ENCODE data around the gene COL16A1. TPM values are rescaled to one million over a fixed set of nuclear protein-coding genes. Genes with fewer than 3 reads are reported as not detected.
A peak's percentile ranks its signal among the peaks of the same experiment; 100 is the strongest.

COL16A1 gene
- total RNA-seq, 5 donors from 2014 or later (not counting 1 experiment from before 2014, with no cell fraction given) = 0.41 to 0.67 (median 0.59) TPM; not detected in 2

DNA sequence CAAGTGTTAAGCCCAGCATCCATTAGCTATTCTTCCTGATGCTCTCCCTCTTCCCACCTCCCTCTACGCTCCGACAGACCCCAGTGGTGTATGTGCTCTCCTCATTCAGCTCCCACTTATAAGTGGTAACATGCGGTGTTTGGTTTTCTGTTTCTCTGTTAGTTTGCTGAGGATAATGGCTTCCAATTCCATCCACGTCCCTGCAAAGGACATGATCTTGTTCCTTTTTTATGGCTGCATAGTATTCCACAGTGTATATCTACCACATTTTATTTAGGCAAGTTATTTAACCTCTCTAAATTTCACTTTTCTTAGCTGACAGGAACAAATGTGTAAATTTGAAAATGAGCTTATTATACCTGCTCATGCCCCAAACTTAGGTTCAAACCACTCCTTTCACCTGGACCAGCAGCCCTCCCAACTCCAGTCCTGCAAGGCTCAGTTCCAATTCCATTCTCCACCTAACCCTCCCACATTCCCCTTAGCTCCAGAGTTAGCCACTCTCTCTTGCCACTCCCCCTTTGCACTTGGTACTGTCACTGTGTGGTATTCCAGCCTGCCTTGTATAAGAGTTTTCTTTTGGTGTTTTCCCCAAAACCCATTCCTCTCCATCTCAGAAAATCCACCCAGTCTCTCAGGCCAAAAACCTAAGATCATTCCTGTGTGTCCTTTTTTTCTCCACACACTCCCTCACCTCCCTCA is 57.4 kb downstream of the COL16A1 start:
- no peak for DNase-seq

DNA sequence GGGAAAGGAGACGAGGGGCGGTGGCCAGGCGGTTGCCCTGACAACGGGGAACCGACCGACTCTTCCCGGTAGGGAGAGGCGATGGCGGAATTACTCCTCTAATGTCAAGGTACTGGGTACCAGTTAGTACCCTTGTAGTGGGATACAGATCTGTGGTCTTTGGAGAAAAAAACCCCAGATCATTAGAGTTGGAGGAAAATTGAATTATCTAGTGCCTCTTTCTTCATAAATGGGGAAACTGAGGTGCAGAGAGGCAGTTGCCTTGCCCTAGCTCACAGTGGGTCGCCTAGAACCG is 58.6 kb downstream of the COL16A1 start:
- Histone ChIP-seq H3K4me3 (ENCODE audit: control insufficient read depth in 1 of 2, extremely low read depth in 1 of 2, low read length in 1 of 2) (peak overlapping the region; percentile 97 to 99), H3K4me1 (ENCODE audit: control insufficient read depth in 1 of 2, extremely low read depth in 1 of 2, insufficient read depth in 2 of 2, low read length in 2 of 2) (peaks cover 16 to 31% of the 10 kb centered on the region in 2 experiments), H3K36me3 (ENCODE audit: control insufficient read depth in 2 of 2, extremely low read depth in 1 of 2, insufficient read depth in 1 of 2, low read length in 1 of 2) (peaks cover 0 to 5% of the 10 kb centered on the region in 2 donors), H3K27me3 (replicated peaks in 1 of 2; ENCODE audit: control insufficient read depth in 2 of 2, extremely low read depth in 1 of 2, insufficient read depth in 2 of 2, low read length in 1 of 2) (no peaks in the 10 kb centered on the region), H3K9me3 (no peaks in the 10 kb centered on the region), H3K27ac (ENCODE audit: low read length) (peak overlapping the region; percentile 99)
- peak overlapping the region; percentile 99 to 100 for H3K27ac Mint-ChIP-seq
- peaks cover 34 to 47% (median 44%) of the 10 kb centered on the region in 3 donors for H3K4me1 Mint-ChIP-seq
- CTCF ChIA-PET = interaction anchor here in 1 of 2 donors (0.8 to 1.2 kb wide), 5 partner anchors 15 to 464 kb away, joined by 3 to 7 read pairs (median 3); no protein-coding TSS in a partner anchor
- POLR2A ChIA-PET = interaction anchor here (0.6 to 0.8 kb wide), 10 partner anchors 9 to 913 kb away, joined by 3 to 8 read pairs (median 3); no protein-coding TSS in a partner anchor
- 7% methylated on average over 4 of the region's 11 CpGs for WGBS (ENCODE audit: insufficient coverage)
- no peaks in the 10 kb centered on the region for H3K9me3 Mint-ChIP-seq
- no peak for DNase-seq
- ATAC-seq (replicated peaks in 1 of 4) = no peak
- peak overlapping the region; percentile 94 to 100 (median 98) for H3K4me3 Mint-ChIP-seq
- no peaks in the 10 kb centered on the region for H3K36me3 Mint-ChIP-seq
- H3K27me3 Mint-ChIP-seq = no peaks in the 10 kb centered on the region

More for the DNA sequence above, 57.4 kb downstream of the COL16A1 start:
- no peaks in the 10 kb centered on the region for H3K27me3 ChIP-seq (replicated peaks in 1 of 2; ENCODE audit: control insufficient read depth in 2 of 2, extremely low read depth in 1 of 2, insufficient read depth in 2 of 2, low read length in 1 of 2)
- no CpG with 5 or more reads among the region's 4 CpGs for WGBS (ENCODE audit: insufficient coverage)
- no peaks in the 10 kb centered on the region for H3K9me3 Mint-ChIP-seq
- no peak overlapping the region for H3K27ac Mint-ChIP-seq
- peak overlapping the region; percentile 40 to 98 (median 94) for H3K4me3 Mint-ChIP-seq
- ChIA-PET POLR2A (interaction anchor here in 1 of 2 donors (0.6 kb wide), 1 partner anchor 86 kb away, joined by 3 read pairs; no protein-coding TSS in a partner anchor), CTCF (interaction anchor here in 1 of 2 donors (1.4 kb wide), 1 partner anchor 114 kb away, joined by 3 read pairs; no protein-coding TSS in a partner anchor)
- H3K36me3 Mint-ChIP-seq = no peaks in the 10 kb centered on the region
- no peak for ATAC-seq (replicated peaks in 1 of 4)
- no peak overlapping the region for H3K27ac ChIP-seq (ENCODE audit: low read length)
- no peaks in the 10 kb centered on the region for H3K27me3 Mint-ChIP-seq
- peaks cover 16 to 26% of the 10 kb centered on the region in 2 experiments for H3K4me1 ChIP-seq (ENCODE audit: control insufficient read depth in 1 of 2, extremely low read depth in 1 of 2, insufficient read depth in 2 of 2, low read length in 2 of 2)
- H3K4me1 Mint-ChIP-seq = peaks cover 34 to 47% (median 44%) of the 10 kb centered on the region in 3 donors
- H3K9me3 ChIP-seq = no peaks in the 10 kb centered on the region
- no peaks in the 10 kb centered on the region for H3K36me3 ChIP-seq (ENCODE audit: control insufficient read depth in 2 of 2, extremely low read depth in 1 of 2, insufficient read depth in 1 of 2, low read length in 1 of 2)
- H3K4me3 ChIP-seq (ENCODE audit: control insufficient read depth in 1 of 2, extremely low read depth in 1 of 2, low read length in 1 of 2) = no peak overlapping the region

DNA sequence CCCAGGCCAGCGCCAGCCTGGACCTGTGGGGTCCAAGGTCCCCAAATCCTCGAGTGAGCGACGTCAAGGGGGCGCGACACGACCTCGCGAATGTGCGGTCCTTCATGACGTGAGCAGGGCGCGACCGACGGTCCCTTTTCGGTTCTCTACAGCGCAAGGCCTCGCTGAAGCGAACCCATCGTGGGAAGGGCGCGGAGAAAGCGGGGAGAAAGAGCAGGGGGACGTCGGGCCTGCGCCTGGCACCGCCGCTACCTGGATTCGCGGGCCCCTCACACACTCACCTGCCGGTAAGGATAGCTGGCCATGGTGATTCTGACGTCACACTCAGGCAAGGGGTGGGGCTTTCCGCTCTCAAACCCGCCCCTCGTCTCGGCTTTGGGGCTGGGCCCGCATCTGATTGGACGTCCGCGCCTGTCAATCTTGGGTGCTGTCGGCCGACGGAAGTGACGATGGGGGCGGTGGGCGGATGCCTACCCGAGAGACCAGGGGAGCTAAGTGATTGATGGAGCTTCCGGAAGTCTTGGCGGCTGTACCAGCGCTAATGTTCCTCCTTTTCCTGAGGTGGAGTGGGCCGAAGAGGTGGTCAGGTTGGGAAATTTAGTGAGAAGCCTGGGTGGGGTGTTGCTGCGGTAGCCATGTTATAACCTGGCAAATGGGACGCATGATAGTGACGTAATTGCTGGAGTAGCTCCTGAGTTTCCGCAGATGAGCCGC is 59.1 kb downstream of the COL16A1 start, which contains the start of gene PEF1:
TSS of gene PEF1 (minus strand) at position 317 of the 714 bp plus-strand sequence. CDS start at position 305, 12 bp downstream.
- Histone ChIP-seq H3K36me3 (ENCODE audit: control insufficient read depth in 2 of 2, extremely low read depth in 1 of 2, insufficient read depth in 1 of 2, low read length in 1 of 2) (peaks cover 0 to 7% of the 10 kb centered on the region in 2 donors), H3K27me3 (replicated peaks in 1 of 2; ENCODE audit: control insufficient read depth in 2 of 2, extremely low read depth in 1 of 2, insufficient read depth in 2 of 2, low read length in 1 of 2) (no peaks in the 10 kb centered on the region), H3K9me3 (no peaks in the 10 kb centered on the region), H3K27ac (ENCODE audit: low read length) (peak within 1 kb of the TSS; percentile 99), H3K4me1 (ENCODE audit: control insufficient read depth in 1 of 2, extremely low read depth in 1 of 2, insufficient read depth in 2 of 2, low read length in 2 of 2) (peaks cover 16 to 31% of the 10 kb centered on the region in 2 experiments), H3K4me3 (ENCODE audit: control insufficient read depth in 1 of 2, extremely low read depth in 1 of 2, low read length in 1 of 2) (peak within 1 kb of the TSS; percentile 97 to 99)
- WGBS (ENCODE audit: insufficient coverage) = 0% methylated on average over 52 of the region's 56 CpGs
- Mint-ChIP-seq H3K4me3 (peak within 1 kb of the TSS; percentile 94 to 100 (median 98)), H3K27ac (peak within 1 kb of the TSS; percentile 99 to 100), H3K27me3 (no peaks in the 10 kb centered on the region), H3K9me3 (no peaks in the 10 kb centered on the region), H3K36me3 (no peaks in the 10 kb centered on the region), H3K4me1 (peaks cover 34 to 47% (median 44%) of the 10 kb centered on the region in 3 donors)
- ATAC-seq (replicated peaks in 1 of 4) (peak; percentile 91 to 96 (median 94)), DNase-seq (peak; percentile 96 to 100 (median 99))
- CTCF ChIA-PET = interaction anchor here in 1 of 2 donors (0.8 to 1.2 kb wide), 5 partner anchors 16 to 464 kb away, joined by 3 to 7 read pairs (median 3); no protein-coding TSS in a partner anchor
- POLR2A ChIA-PET = interaction anchor here (0.6 to 1.1 kb wide), 11 partner anchors 9 to 913 kb away, joined by 3 to 8 read pairs (median 3); no protein-coding TSS in a partner anchor

DNA sequence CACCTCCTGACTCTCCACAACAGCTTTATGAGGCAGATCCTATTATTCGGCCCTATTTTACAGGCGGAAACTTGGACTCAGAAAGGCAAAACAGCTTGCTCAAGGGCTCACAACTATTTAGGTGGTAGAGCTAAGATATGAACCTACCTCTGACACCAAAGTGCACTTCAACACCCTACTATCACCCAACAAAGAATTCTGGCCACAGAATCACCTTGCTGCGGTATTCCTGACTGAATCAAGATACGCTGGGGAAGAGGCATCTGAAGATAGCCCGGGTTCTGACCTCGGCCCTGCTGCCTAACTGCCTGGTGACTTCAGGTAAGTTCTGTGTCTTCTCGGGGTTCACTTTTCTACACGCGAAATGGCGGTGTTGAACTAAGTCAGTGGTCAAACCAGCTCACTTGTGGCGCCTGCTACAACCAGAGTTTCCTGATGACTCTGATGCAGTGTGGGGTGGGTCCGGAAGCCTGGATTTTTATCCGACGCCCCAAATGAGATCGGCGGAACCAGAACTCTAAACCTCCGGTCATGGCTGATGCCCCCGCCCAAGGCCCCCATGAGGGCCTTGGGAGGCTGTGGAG is 59.7 kb downstream of the COL16A1 start:
- Histone ChIP-seq H3K27ac (ENCODE audit: low read length) (peak overlapping the region; percentile 99), H3K36me3 (ENCODE audit: control insufficient read depth in 2 of 2, extremely low read depth in 1 of 2, insufficient read depth in 1 of 2, low read length in 1 of 2) (peaks cover 0 to 7% of the 10 kb centered on the region in 2 donors), H3K4me1 (ENCODE audit: control insufficient read depth in 1 of 2, extremely low read depth in 1 of 2, insufficient read depth in 2 of 2, low read length in 2 of 2) (peaks cover 16 to 38% of the 10 kb centered on the region in 2 experiments), H3K9me3 (no peaks in the 10 kb centered on the region), H3K27me3 (replicated peaks in 1 of 2; ENCODE audit: control insufficient read depth in 2 of 2, extremely low read depth in 1 of 2, insufficient read depth in 2 of 2, low read length in 1 of 2) (no peaks in the 10 kb centered on the region), H3K4me3 (ENCODE audit: control insufficient read depth in 1 of 2, extremely low read depth in 1 of 2, low read length in 1 of 2) (peak overlapping the region; percentile 97 to 99)
- WGBS (ENCODE audit: insufficient coverage) = 0% methylated on average over 16 of the region's 18 CpGs
- Mint-ChIP-seq H3K4me3 (peak overlapping the region; percentile 94 to 100 (median 98)), H3K4me1 (peaks cover 34 to 47% (median 44%) of the 10 kb centered on the region in 3 donors), H3K9me3 (no peaks in the 10 kb centered on the region), H3K27ac (peak overlapping the region; percentile 99 to 100), H3K27me3 (no peaks in the 10 kb centered on the region), H3K36me3 (no peaks in the 10 kb centered on the region)
- POLR2A ChIA-PET = interaction anchor here (0.6 to 1.1 kb wide), 5 partner anchors 9 to 900 kb away, joined by 3 to 6 read pairs (median 3); no protein-coding TSS in a partner anchor
- CTCF ChIA-PET = interaction anchor here (0.6 to 1.2 kb wide), 4 partner anchors 28 to 145 kb away, joined by 3 to 7 read pairs (median 3); no protein-coding TSS in a partner anchor
- DNase-seq (no peak), ATAC-seq (replicated peaks in 1 of 4) (peak; percentile 37 to 48 (median 42))

DNA sequence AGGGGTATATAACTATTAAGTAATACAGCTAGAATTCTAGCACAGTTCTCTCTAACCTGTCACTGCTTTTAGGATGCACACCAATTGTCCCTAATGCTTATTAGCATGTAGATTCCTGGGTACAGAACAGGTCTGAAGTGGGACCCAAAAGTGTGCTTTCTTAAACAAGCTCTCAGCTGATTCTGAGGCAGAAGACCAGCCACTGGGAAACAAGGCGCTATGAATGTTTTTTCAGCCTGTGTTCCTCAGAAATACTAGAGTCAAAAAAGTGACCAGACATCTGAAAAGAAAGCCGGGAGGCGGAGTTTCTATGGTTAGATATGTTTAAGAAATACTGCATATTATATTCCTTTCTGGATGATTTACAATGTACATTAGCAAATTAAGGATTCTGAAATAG is 60.9 kb downstream of the COL16A1 start:
- Mint-ChIP-seq H3K27ac (no peak overlapping the region), H3K36me3 (no peaks in the 10 kb centered on the region), H3K9me3 (no peaks in the 10 kb centered on the region), H3K4me1 (peaks cover 34 to 49% (median 44%) of the 10 kb centered on the region in 3 donors), H3K4me3 (peak overlapping the region in 2 of 3 donors; percentile 94 to 100), H3K27me3 (no peaks in the 10 kb centered on the region)
- ChIA-PET POLR2A (interaction anchor here in 1 of 2 donors (1.1 kb wide), 1 partner anchor 47 kb away, joined by 3 read pairs; no protein-coding TSS in a partner anchor), CTCF (no interaction called here)
- DNase-seq (no peak), ATAC-seq (replicated peaks in 1 of 4) (no peak)
- no CpG with 5 or more reads among the region's 3 CpGs for WGBS (ENCODE audit: insufficient coverage)
- Histone ChIP-seq H3K27ac (ENCODE audit: low read length) (no peak overlapping the region), H3K4me3 (ENCODE audit: control insufficient read depth in 1 of 2, extremely low read depth in 1 of 2, low read length in 1 of 2) (no peak overlapping the region), H3K36me3 (ENCODE audit: control insufficient read depth in 2 of 2, extremely low read depth in 1 of 2, insufficient read depth in 1 of 2, low read length in 1 of 2) (peaks cover 0 to 8% of the 10 kb centered on the region in 2 donors), H3K9me3 (no peaks in the 10 kb centered on the region), H3K27me3 (replicated peaks in 1 of 2; ENCODE audit: control insufficient read depth in 2 of 2, extremely low read depth in 1 of 2, insufficient read depth in 2 of 2, low read length in 1 of 2) (no peaks in the 10 kb centered on the region), H3K4me1 (ENCODE audit: control insufficient read depth in 1 of 2, extremely low read depth in 1 of 2, insufficient read depth in 2 of 2, low read length in 2 of 2) (peaks cover 16 to 45% of the 10 kb centered on the region in 2 experiments)

Measured in T-cell (primary cell).